H1 (cell line): ENCODE measurements around the gene GNA12. TPM values are rescaled to one million over a fixed set of nuclear protein-coding genes. Genes with fewer than 3 reads are reported as not detected.

Experiments used
- CTCF ChIA-PET: fragments of 300-600 bp; sonication (Branson Sonifier 250); formaldehyde crosslinking; loops from one replicate; lab custom pipeline; 2021; ENCODE audit not compliant: partially characterized antibody; lab: Charles Lee
- POLR2A ChIA-PET: fragments of 300-600 bp; sonication (Branson Sonifier 250); formaldehyde crosslinking; loops from one replicate; lab custom pipeline; 2021; ENCODE audit warnings: inconsistent platforms; ENCODE audit not compliant: partially characterized antibody; lab: Charles Lee
- DNase-seq, 2 experiments: peaks; one replicate each; pipeline versions ENCODE4 v3.0.0 to v3.0.0-alpha.2; 2010 to 2022; ENCODE audit warnings: low spot score in 2 of 2, low read depth in 1 of 2, mixed read lengths in 1 of 2
- FAIRE-seq: peaks from 2 replicates; lab custom pipeline; 2011; peaks lifted over from hg19 to GRCh38; lab: Jason Lieb, UNC
- H2AFZ ChIP-seq: 2 replicates; pipeline ENCODE4 v1.8.1; 2012; ENCODE audit warnings: low read length, inconsistent platforms
- H2AK5ac ChIP-seq: 2 replicates; pipeline ENCODE4 v1.6.1; 2013; ENCODE audit warnings: low read depth, low read length
- H2BK120ac ChIP-seq: replicated peaks from 2 replicates; pipeline ENCODE3; 2013; ENCODE audit warnings: low read depth, low read length, inconsistent platforms
- H2BK12ac ChIP-seq: 2 replicates; pipeline ENCODE4 v1.6.1; 2013; ENCODE audit warnings: low read depth, low read length
- H2BK15ac ChIP-seq: 2 replicates; pipeline ENCODE4 v1.6.1; 2013; ENCODE audit warnings: low read length
- H2BK20ac ChIP-seq: 2 replicates; pipeline ENCODE4 v1.6.1; 2013; ENCODE audit warnings: low read length
- H2BK5ac ChIP-seq: 2 replicates; pipeline ENCODE4 v1.6.1; 2013; ENCODE audit warnings: low read depth, low read length
- H3K14ac ChIP-seq: 2 replicates; pipeline ENCODE4 v1.6.1; 2013; ENCODE audit warnings: inconsistent platforms; ENCODE audit not compliant: insufficient read length
- H3K18ac ChIP-seq: 2 replicates; pipeline ENCODE4 v1.6.1; 2013; ENCODE audit warnings: low read length; ENCODE audit errors: extremely low read depth
- H3K23ac ChIP-seq: 2 replicates; pipeline ENCODE4 v1.6.1; 2013; ENCODE audit warnings: inconsistent platforms; ENCODE audit not compliant: insufficient read length
- H3K23me2 ChIP-seq: 2 replicates; pipeline ENCODE4 v1.6.1; 2013; ENCODE audit warnings: low read depth, low read length
- H3K27ac ChIP-seq: 2 replicates; pipeline ENCODE4 v1.6.1; 2011; ENCODE audit warnings: low read depth, low read length, inconsistent platforms
- H3K27me3 ChIP-seq, 4 experiments: replicated peaks in 1 of 4; 1 replicate in 1 of 4; 2 replicates in 3 of 4; pipeline versions ENCODE4 v1.6.1 to v1.8.1; 2011 to 2013; ENCODE audit warnings: low read length in 3 of 4, mild to moderate bottlenecking in 3 of 4, inconsistent platforms in 2 of 4, mixed read lengths in 2 of 4, moderate library complexity in 1 of 4; ENCODE audit not compliant: control insufficient read depth in 3 of 4, insufficient read depth in 3 of 4; ENCODE audit errors: extremely low read depth in 1 of 4
- H3K36me3 ChIP-seq, 4 experiments: 2 replicates each; pipeline versions ENCODE4 v1.6.1 to v1.8.1; 2011 to 2013; ENCODE audit warnings: mild to moderate bottlenecking in 4 of 4, low read length in 3 of 4, moderate library complexity in 2 of 4, control low read depth in 1 of 4, inconsistent platforms in 1 of 4; ENCODE audit not compliant: insufficient read depth in 4 of 4, control insufficient read depth in 2 of 4
- H3K4ac ChIP-seq: replicated peaks from 2 replicates; pipeline ENCODE3; 2013; ENCODE audit warnings: low read length, low read depth, mixed read lengths, inconsistent platforms; ENCODE audit not compliant: insufficient read length
- H3K4me1 ChIP-seq, 4 experiments: replicated peaks in 1 of 4; 1 replicate in 1 of 4; 2 replicates in 3 of 4; pipeline versions ENCODE4 v1.6.1 to v1.8.1; 2011 to 2013; ENCODE audit warnings: low read length in 3 of 4, inconsistent platforms in 2 of 4, mixed read lengths in 1 of 4; ENCODE audit not compliant: insufficient read depth in 4 of 4, control insufficient read depth in 3 of 4
- H3K4me2 ChIP-seq, 2 experiments: 2 replicates each; pipeline versions ENCODE4 v1.6.1 to v1.8.1; 2011 to 2013; ENCODE audit warnings: low read depth in 2 of 2, low read length in 2 of 2, control low read depth in 1 of 2, inconsistent platforms in 1 of 2, mild to moderate bottlenecking in 1 of 2; ENCODE audit not compliant: insufficient read depth in 1 of 2
- H3K4me3 ChIP-seq, 4 experiments: fragments of 200-600, 300-600 bp in 1 of 4; sonication (generic), shearing (Covaris generic), sonication (Bioruptor Twin) in 1 of 4; 2 replicates each; pipeline versions ENCODE4 v1.5.1 to v1.8.1; 2011 to 2016; ENCODE audit warnings: low read length in 4 of 4, low read depth in 3 of 4, control low read depth in 2 of 4, inconsistent platforms in 2 of 4, mild to moderate bottlenecking in 2 of 4, mixed read lengths in 1 of 4, moderate library complexity in 1 of 4; ENCODE audit not compliant: insufficient read depth in 2 of 4; ENCODE audit errors: extremely low read depth in 1 of 4
- H3K56ac ChIP-seq: replicated peaks from 2 replicates; pipeline ENCODE3; 2013; ENCODE audit warnings: low read depth, mild to moderate bottlenecking, mixed read lengths, low read length, inconsistent platforms; ENCODE audit not compliant: insufficient read length
- H3K79me1 ChIP-seq: 2 replicates; pipeline ENCODE4 v1.6.1; 2013; ENCODE audit warnings: low read depth, low read length, control low read depth
- H3K79me2 ChIP-seq, 2 experiments: 2 replicates each; pipeline versions ENCODE4 v1.6.1 to v1.8.1; 2012 to 2013; ENCODE audit warnings: low read length in 2 of 2, mild to moderate bottlenecking in 2 of 2, inconsistent platforms in 1 of 2; ENCODE audit not compliant: insufficient read depth in 2 of 2, control insufficient read depth in 1 of 2
- H3K9ac ChIP-seq, 4 experiments: replicated peaks in 1 of 4; 1 replicate in 1 of 4; 2 replicates in 3 of 4; pipeline versions ENCODE4 v1.6.1 to v1.8.1; 2011 to 2013; ENCODE audit warnings: low read depth in 3 of 4, low read length in 3 of 4, control low read depth in 2 of 4, mild to moderate bottlenecking in 2 of 4, moderate library complexity in 2 of 4, inconsistent platforms in 1 of 4; ENCODE audit errors: extremely low read depth in 1 of 4
- H3K9me3 ChIP-seq, 2 experiments: 2 replicates each; pipeline versions ENCODE4 v1.6.1 to v1.8.1; 2012 to 2013; ENCODE audit warnings: mild to moderate bottlenecking in 2 of 2, moderate library complexity in 2 of 2, control low read depth in 1 of 2, inconsistent platforms in 1 of 2, low read depth in 1 of 2, low read length in 1 of 2, mixed read lengths in 1 of 2; ENCODE audit not compliant: insufficient read depth in 2 of 2
- H4K20me1 ChIP-seq, 2 experiments: replicated peaks in 1 of 2; 2 replicates each; pipeline versions ENCODE3 to v1.8.1; 2011 to 2013; ENCODE audit warnings: inconsistent platforms in 2 of 2, low read length in 2 of 2, mild to moderate bottlenecking in 1 of 2; ENCODE audit not compliant: insufficient read depth in 2 of 2, control insufficient read depth in 1 of 2
- H4K5ac ChIP-seq: 2 replicates; pipeline ENCODE4 v1.6.1; 2013; ENCODE audit warnings: low read length, low read depth, mixed read lengths, inconsistent platforms; ENCODE audit not compliant: insufficient read length
- H4K8ac ChIP-seq: 2 replicates; pipeline ENCODE4 v1.8.0; 2013; ENCODE audit warnings: mild to moderate bottlenecking, moderate library complexity, low read length, inconsistent platforms; ENCODE audit not compliant: insufficient read depth; ENCODE audit errors: extremely low read depth
- H4K91ac ChIP-seq: replicated peaks from 2 replicates; pipeline ENCODE3; 2013; ENCODE audit warnings: low read length, mixed read lengths, inconsistent platforms; ENCODE audit not compliant: insufficient read length
- PHF8 ChIP-seq: fragments of 200-600 bp; sonication (generic); conservative IDR thresholded peaks from 2 replicates; pipeline ENCODE4 v1.7.1; 2012; ENCODE audit warnings: low read depth, mild to moderate bottlenecking, inconsistent platforms, low read length, moderate library complexity
- WGBS, 2 experiments: shearing (Covaris generic) in 1 of 2; methylation state at CpG; one replicate each; pipeline versions ENCODE4 v1.1.6 to v1.1.7; 2013 to 2015; ENCODE audit warnings: low lambda C conversion rate in 2 of 2, mixed read lengths in 2 of 2, inconsistent platforms in 1 of 2, low coverage in 1 of 2, missing lambda C conversion rate in 1 of 2; ENCODE audit not compliant: insufficient replicate concordance in 2 of 2, insufficient coverage in 1 of 2, insufficient read length in 1 of 2; ENCODE audit errors: extremely low coverage in 1 of 2, missing lambda C conversion rate in 1 of 2; 5-methylcytosine and 5-hydroxymethylcytosine counted together
- polyA plus RNA-seq, 7 experiments: library from polyadenylated mRNA; depleted of rRNA in 3 of 7; stranded (reverse) in 5 of 7; unstranded in 2 of 7; fragments of >200 nt in 5 of 7; fragments of 200-250 nt in 2 of 7; gene quantifications; 1 replicate in 5 of 7; 2 replicates in 1 of 7; 4 replicates in 1 of 7; pipeline versions ENCODE4 v1.2.1 to v1.2.3, GENCODE V29; 2011 to 2013; ENCODE audit warnings: missing spikeins in 2 of 7, mixed read lengths in 2 of 7
- total RNA-seq: library from RNA; stranded (reverse); fragmentation: NEBNext Ultra II Directional; extraction: Animal tissue kit (Norgen Biotek cat#: 25700); gene quantifications from 2 replicates; pipeline ENCODE4 v1.2.1, GENCODE V29; 2021
- TF ChIP-seq, protein P1 (sequence below), 3 experiments: IDR thresholded peaks; 1 replicate in 2 of 3; 2 replicates in 1 of 3; pipeline versions ENCODE4 v1.5.1 to v1.6.1; 2011; ENCODE audit warnings: low read length in 3 of 3, mild to moderate bottlenecking in 3 of 3, inconsistent platforms in 2 of 3, low read depth in 1 of 3, moderate library complexity in 1 of 3; ENCODE audit not compliant: insufficient read depth in 1 of 3; ENCODE audit errors: control extremely low read depth in 1 of 3

GNA12 gene
- total and polyA plus RNA-seq, 2 of the 8 experiments (the other 6 are each of a cell fraction or from before 2014, with no cell fraction given) = 96.5 to 109 TPM

DNA sequence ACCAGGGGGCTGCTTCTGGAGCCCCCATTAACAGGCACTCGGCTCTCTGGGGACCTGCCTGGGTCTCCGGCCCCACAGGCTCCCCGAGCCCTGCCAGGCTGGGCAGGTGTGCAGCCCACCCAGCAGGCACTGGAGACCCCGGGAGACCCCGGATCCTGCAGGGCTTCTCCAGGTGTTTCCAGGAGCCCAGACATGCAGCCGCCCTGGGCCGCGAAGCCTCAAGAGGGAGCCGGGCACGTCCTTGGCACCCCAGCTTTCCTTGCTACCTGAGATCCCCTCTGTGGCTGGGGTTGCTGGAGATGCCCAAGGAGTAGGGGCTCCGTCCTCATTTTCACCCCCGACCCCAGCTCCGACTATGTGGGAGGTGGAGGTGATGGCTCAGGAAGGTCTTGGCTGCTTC, 163.9 kb downstream of the GNA12 start:
- Histone ChIP-seq H2AFZ (0 out of 2 replicates have a peak overlapping the region, but pooled peaks have one; percentile 56), H3K9me3 (no peaks in the 10 kb centered on the region; a peak in 1 of 4 replicates), H3K56ac (no peak overlapping the region), H2BK12ac (peak overlapping the region; percentile 55; the same call in 1 of the 2 replicates), H3K79me1 (no peaks in the 10 kb centered on the region), H2BK120ac (no peak overlapping the region), H3K23me2 (no peaks in the 10 kb centered on the region), H3K4me2 (no peak overlapping the region), H3K18ac (0 out of 2 replicates have a peak overlapping the region, but pooled peaks have one; percentile 24), H3K9ac (no peak overlapping the region), H4K8ac (peak overlapping the region; percentile 62; the same call in 1 of the 2 replicates), H3K36me3 (no peaks in the 10 kb centered on the region), H2BK5ac (no peak overlapping the region), H3K79me2 (no peaks in the 10 kb centered on the region), H4K5ac (no peak overlapping the region), H2AK5ac (no peak overlapping the region), H3K14ac (no peak overlapping the region), H4K20me1 (no peaks in the 10 kb centered on the region), H3K27ac (no peak overlapping the region), H2BK15ac (peak overlapping the region; percentile 72; the same call in 1 of the 2 replicates), H3K4ac (no peak overlapping the region), H3K4me3 (no peak overlapping the region), H3K23ac (no peak overlapping the region), H2BK20ac (no peak overlapping the region), H3K27me3 (no peaks in the 10 kb centered on the region), H4K91ac (peak overlapping the region; percentile 42), H3K4me1 (no peaks in the 10 kb centered on the region)
- ChIA-PET POLR2A (interaction anchor here (0.6 kb wide), 1 partner anchor 128 kb away, joined by 3 read pairs; no protein-coding TSS in a partner anchor), CTCF (interaction anchor here (1.0 to 5.4 kb wide), 27 partner anchors 9 to 229 kb away, joined by 3 to 59 read pairs (median 5); no protein-coding TSS in a partner anchor)
- TF ChIP-seq, protein P1, sequence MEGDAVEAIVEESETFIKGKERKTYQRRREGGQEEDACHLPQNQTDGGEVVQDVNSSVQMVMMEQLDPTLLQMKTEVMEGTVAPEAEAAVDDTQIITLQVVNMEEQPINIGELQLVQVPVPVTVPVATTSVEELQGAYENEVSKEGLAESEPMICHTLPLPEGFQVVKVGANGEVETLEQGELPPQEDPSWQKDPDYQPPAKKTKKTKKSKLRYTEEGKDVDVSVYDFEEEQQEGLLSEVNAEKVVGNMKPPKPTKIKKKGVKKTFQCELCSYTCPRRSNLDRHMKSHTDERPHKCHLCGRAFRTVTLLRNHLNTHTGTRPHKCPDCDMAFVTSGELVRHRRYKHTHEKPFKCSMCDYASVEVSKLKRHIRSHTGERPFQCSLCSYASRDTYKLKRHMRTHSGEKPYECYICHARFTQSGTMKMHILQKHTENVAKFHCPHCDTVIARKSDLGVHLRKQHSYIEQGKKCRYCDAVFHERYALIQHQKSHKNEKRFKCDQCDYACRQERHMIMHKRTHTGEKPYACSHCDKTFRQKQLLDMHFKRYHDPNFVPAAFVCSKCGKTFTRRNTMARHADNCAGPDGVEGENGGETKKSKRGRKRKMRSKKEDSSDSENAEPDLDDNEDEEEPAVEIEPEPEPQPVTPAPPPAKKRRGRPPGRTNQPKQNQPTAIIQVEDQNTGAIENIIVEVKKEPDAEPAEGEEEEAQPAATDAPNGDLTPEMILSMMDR (IDR thresholded peaks at IDR 0.05; ENCODE audit: control extremely low read depth in 1 of 3, insufficient read depth in 1 of 3, low read depth in 1 of 3, low read length in 3 of 3) = peak in 1 of 3 experiments; percentile 1; a peak in 1 of 4 replicates
- no peak for TF ChIP-seq PHF8
- FAIRE-seq (no peak), DNase-seq (no peak)
- 86% methylated on average over 12 of the region's 13 CpGs; no CpG with 5 or more reads in 1 of the 2 experiments for WGBS, 2 experiments
